Measurements from ENCODE around the gene TDP2. TPM values are rescaled to one million over a fixed set of nuclear protein-coding genes. Genes with fewer than 3 reads are reported as not detected.
A peak's percentile ranks its signal among the peaks of the same experiment; 100 is the strongest.

Gene TDP2
- 45.7 TPM for polyA plus RNA-seq (2013)

- 0% methylated on average over 55 of the region's 62 CpGs for WGBS (ENCODE audit: insufficient coverage)
- Histone ChIP-seq H3K4me3 (ENCODE audit: control insufficient read depth in 1 of 7, extremely low read depth in 1 of 7, insufficient read depth in 4 of 7, low read depth in 2 of 7, low read length in 6 of 7) (peak within 1 kb of the TSS; percentile 96 to 100 (median 99)), H3K27me3 (replicated peaks in 2 of 5; ENCODE audit: control insufficient read depth in 4 of 5, insufficient read depth in 5 of 5, low read length in 4 of 5) (no peaks in the 10 kb centered on the region), H3K4me1 (ENCODE audit: control extremely low read depth in 1 of 4, control insufficient read depth in 4 of 4, insufficient read depth in 4 of 4, low read length in 3 of 4) (peaks cover 11 to 25% (median 18%) of the 10 kb centered on the region in 4 experiments), H3K9me3 (ENCODE audit: control extremely low read depth in 1 of 5, control insufficient read depth in 4 of 5, insufficient read depth in 2 of 5, low read depth in 1 of 5, low read length in 4 of 5) (peaks cover 0 to 10% (median 3%) of the 10 kb centered on the region in 5 experiments), H3K27ac (ENCODE audit: insufficient read depth in 1 of 2, low read depth in 1 of 2, low read length in 2 of 2, poor library complexity in 1 of 2, severe bottlenecking in 2 of 2) (peak within 1 kb of the TSS; percentile 93 to 96), H3K36me3 (ENCODE audit: control insufficient read depth in 4 of 4, insufficient read depth in 4 of 4, low read length in 3 of 4) (peaks cover 8 to 23% (median 12%) of the 10 kb centered on the region in 4 experiments)
- ChIA-PET POLR2A (interaction anchor here (0.7 to 1.3 kb wide), 5 partner anchors 12 to 83 kb away, joined by 3 to 5 read pairs (median 3); partner anchors contain the start of genes C6orf62 and KIAA0319), CTCF (interaction anchor here (0.7 to 3.5 kb wide), 14 partner anchors 12 to 120 kb away, joined by 3 to 29 read pairs (median 4); partner anchors contain the start of gene KIAA0319)
- peak; percentile 98 to 100 (median 99) for DNase-seq
These were observed at the start of gene TDP2, which contains the start of gene ACOT13 for GRCh38 chr6:24666641-24667377. Gene TDP2, minus strand, starts transcription at chr6:24666899. Its CDS starts 37 bp downstream, at chr6:24666862. Gene ACOT13, plus strand, starts transcription at chr6:24667077. Its CDS starts 187 bp downstream, at chr6:24667264.

- 95% methylated on average over 7 of the region's 10 CpGs for WGBS (ENCODE audit: insufficient coverage)
- POLR2A ChIA-PET = interaction anchor here (0.7 kb wide), 1 partner anchor 21 kb away, joined by 4 read pairs; no protein-coding TSS in a partner anchor
- CTCF ChIA-PET = interaction anchor here (1.3 kb wide), 1 partner anchor 57 kb away, joined by 4 read pairs; no protein-coding TSS in a partner anchor
These were observed 44.0 kb upstream of the TDP2 start for GRCh38 chr6:24710519-24711303.

GRCh38 chr6:24709014-24709711, 42.5 kb upstream of the TDP2 start:
- no peak for DNase-seq
- H3K4me1 ChIP-seq (ENCODE audit: control extremely low read depth in 1 of 4, control insufficient read depth in 4 of 4, insufficient read depth in 4 of 4, low read length in 3 of 4) = peaks cover 0 to 4% (median 1%) of the 10 kb centered on the region in 4 experiments
- no peaks in the 10 kb centered on the region for H3K9me3 ChIP-seq (ENCODE audit: control extremely low read depth in 1 of 5, control insufficient read depth in 4 of 5, insufficient read depth in 2 of 5, low read depth in 1 of 5, low read length in 4 of 5)
- H3K4me3 ChIP-seq (ENCODE audit: control insufficient read depth in 1 of 7, extremely low read depth in 1 of 7, insufficient read depth in 4 of 7, low read depth in 2 of 7, low read length in 6 of 7) = no peak overlapping the region
- WGBS (ENCODE audit: insufficient coverage) = 88% methylated on average over 1 of the region's 4 CpGs
- POLR2A ChIA-PET = interaction anchor here (0.6 kb wide), 1 partner anchor 12 kb away, joined by 3 read pairs; no protein-coding TSS in a partner anchor
- peaks cover 31 to 95% (median 64%) of the 10 kb centered on the region in 4 experiments for H3K36me3 ChIP-seq (ENCODE audit: control insufficient read depth in 4 of 4, insufficient read depth in 4 of 4, low read length in 3 of 4)
- CTCF ChIA-PET = interaction anchor here (1.0 to 1.3 kb wide), 2 partner anchors 39 to 58 kb away, joined by 3 to 4 read pairs; no protein-coding TSS in a partner anchor
- H3K27me3 ChIP-seq (replicated peaks in 2 of 5; ENCODE audit: control insufficient read depth in 4 of 5, insufficient read depth in 5 of 5, low read length in 4 of 5) = no peaks in the 10 kb centered on the region
- no peak overlapping the region for H3K27ac ChIP-seq (ENCODE audit: insufficient read depth in 1 of 2, low read depth in 1 of 2, low read length in 2 of 2, poor library complexity in 1 of 2, severe bottlenecking in 2 of 2)

More at GRCh38 chr6:24710519-24711303, 44.0 kb upstream of the TDP2 start:
- Histone ChIP-seq H3K9me3 (ENCODE audit: control extremely low read depth in 1 of 5, control insufficient read depth in 4 of 5, insufficient read depth in 2 of 5, low read depth in 1 of 5, low read length in 4 of 5) (no peaks in the 10 kb centered on the region), H3K27ac (ENCODE audit: insufficient read depth in 1 of 2, low read depth in 1 of 2, low read length in 2 of 2, poor library complexity in 1 of 2, severe bottlenecking in 2 of 2) (no peak overlapping the region), H3K4me1 (ENCODE audit: control extremely low read depth in 1 of 4, control insufficient read depth in 4 of 4, insufficient read depth in 4 of 4, low read length in 3 of 4) (peaks cover 0 to 4% (median 1%) of the 10 kb centered on the region in 4 experiments), H3K4me3 (ENCODE audit: control insufficient read depth in 1 of 7, extremely low read depth in 1 of 7, insufficient read depth in 4 of 7, low read depth in 2 of 7, low read length in 6 of 7) (no peak overlapping the region), H3K27me3 (replicated peaks in 2 of 5; ENCODE audit: control insufficient read depth in 4 of 5, insufficient read depth in 5 of 5, low read length in 4 of 5) (no peaks in the 10 kb centered on the region), H3K36me3 (ENCODE audit: control insufficient read depth in 4 of 4, insufficient read depth in 4 of 4, low read length in 3 of 4) (peaks cover 27 to 95% (median 64%) of the 10 kb centered on the region in 4 experiments)
- DNase-seq = no peak

- Histone ChIP-seq H3K36me3 (ENCODE audit: control insufficient read depth in 4 of 4, insufficient read depth in 4 of 4, low read length in 3 of 4) (peaks cover 32 to 95% (median 65%) of the 10 kb centered on the region in 4 experiments), H3K27ac (ENCODE audit: insufficient read depth in 1 of 2, low read depth in 1 of 2, low read length in 2 of 2, poor library complexity in 1 of 2, severe bottlenecking in 2 of 2) (no peak overlapping the region), H3K4me3 (ENCODE audit: control insufficient read depth in 1 of 7, extremely low read depth in 1 of 7, insufficient read depth in 4 of 7, low read depth in 2 of 7, low read length in 6 of 7) (no peak overlapping the region), H3K9me3 (ENCODE audit: control extremely low read depth in 1 of 5, control insufficient read depth in 4 of 5, insufficient read depth in 2 of 5, low read depth in 1 of 5, low read length in 4 of 5) (no peaks in the 10 kb centered on the region), H3K4me1 (ENCODE audit: control extremely low read depth in 1 of 4, control insufficient read depth in 4 of 4, insufficient read depth in 4 of 4, low read length in 3 of 4) (peaks cover 0 to 4% (median 1%) of the 10 kb centered on the region in 4 experiments), H3K27me3 (replicated peaks in 2 of 5; ENCODE audit: control insufficient read depth in 4 of 5, insufficient read depth in 5 of 5, low read length in 4 of 5) (no peaks in the 10 kb centered on the region)
- DNase-seq = no peak
- CTCF ChIA-PET = interaction anchor here (1.0 kb wide), 1 partner anchor 38 kb away, joined by 3 read pairs; no protein-coding TSS in a partner anchor
- POLR2A ChIA-PET = no interaction called here
- 96% methylated on average over 3 of the region's 3 CpGs for WGBS (ENCODE audit: insufficient coverage)
These were observed 41.9 kb upstream of the TDP2 start for GRCh38 chr6:24708612-24709011.

- no peaks in the 10 kb centered on the region for H3K27me3 ChIP-seq (replicated peaks in 2 of 5; ENCODE audit: control insufficient read depth in 4 of 5, insufficient read depth in 5 of 5, low read length in 4 of 5)
- ChIA-PET POLR2A (no interaction called here), CTCF (interaction anchor here (1.1 to 3.7 kb wide), 5 partner anchors 10 to 179 kb away, joined by 3 to 16 read pairs (median 6); partner anchors contain the start of gene C6orf62)
- no peak for DNase-seq
- H3K36me3 ChIP-seq (ENCODE audit: control insufficient read depth in 4 of 4, insufficient read depth in 4 of 4, low read length in 3 of 4) = peaks cover 27 to 81% (median 52%) of the 10 kb centered on the region in 4 experiments
- H3K27ac ChIP-seq (ENCODE audit: insufficient read depth in 1 of 2, low read depth in 1 of 2, low read length in 2 of 2, poor library complexity in 1 of 2, severe bottlenecking in 2 of 2) = peak overlapping the region; percentile 7 to 30
- H3K4me1 ChIP-seq (ENCODE audit: control extremely low read depth in 1 of 4, control insufficient read depth in 4 of 4, insufficient read depth in 4 of 4, low read length in 3 of 4) = no peaks in the 10 kb centered on the region
- H3K4me3 ChIP-seq (ENCODE audit: control insufficient read depth in 1 of 7, extremely low read depth in 1 of 7, insufficient read depth in 4 of 7, low read depth in 2 of 7, low read length in 6 of 7) = no peak overlapping the region
- no peaks in the 10 kb centered on the region for H3K9me3 ChIP-seq (ENCODE audit: control extremely low read depth in 1 of 5, control insufficient read depth in 4 of 5, insufficient read depth in 2 of 5, low read depth in 1 of 5, low read length in 4 of 5)
These were observed 37.8 kb upstream of the TDP2 start for GRCh38 chr6:24704468-24704867.

GRCh38 chr6:24702720-24703282, 36.1 kb upstream of the TDP2 start:
- ChIA-PET CTCF (interaction anchor here (1.3 to 3.7 kb wide), 5 partner anchors 12 to 134 kb away, joined by 3 to 16 read pairs (median 6); no protein-coding TSS in a partner anchor), POLR2A (no interaction called here)
- Histone ChIP-seq H3K4me3 (ENCODE audit: control insufficient read depth in 1 of 7, extremely low read depth in 1 of 7, insufficient read depth in 4 of 7, low read depth in 2 of 7, low read length in 6 of 7) (no peak overlapping the region), H3K9me3 (ENCODE audit: control extremely low read depth in 1 of 5, control insufficient read depth in 4 of 5, insufficient read depth in 2 of 5, low read depth in 1 of 5, low read length in 4 of 5) (no peaks in the 10 kb centered on the region), H3K4me1 (ENCODE audit: control extremely low read depth in 1 of 4, control insufficient read depth in 4 of 4, insufficient read depth in 4 of 4, low read length in 3 of 4) (no peaks in the 10 kb centered on the region), H3K36me3 (ENCODE audit: control insufficient read depth in 4 of 4, insufficient read depth in 4 of 4, low read length in 3 of 4) (peaks cover 20 to 73% (median 41%) of the 10 kb centered on the region in 4 experiments), H3K27me3 (replicated peaks in 2 of 5; ENCODE audit: control insufficient read depth in 4 of 5, insufficient read depth in 5 of 5, low read length in 4 of 5) (no peaks in the 10 kb centered on the region), H3K27ac (ENCODE audit: insufficient read depth in 1 of 2, low read depth in 1 of 2, low read length in 2 of 2, poor library complexity in 1 of 2, severe bottlenecking in 2 of 2) (no peak overlapping the region)
- no peak for DNase-seq
- WGBS (ENCODE audit: insufficient coverage) = 93% methylated on average over 3 of the region's 4 CpGs

Data from common myeloid progenitor, CD34-positive (primary cell).